ENCODE measurements around the gene NUSAP1.
"Not testable (repeated sequence)": the region's sequence is repeated elsewhere in the genome, so short reads cannot be mapped to it uniquely, and the experiment has no call there.

The NUSAP1 gene, protein sequence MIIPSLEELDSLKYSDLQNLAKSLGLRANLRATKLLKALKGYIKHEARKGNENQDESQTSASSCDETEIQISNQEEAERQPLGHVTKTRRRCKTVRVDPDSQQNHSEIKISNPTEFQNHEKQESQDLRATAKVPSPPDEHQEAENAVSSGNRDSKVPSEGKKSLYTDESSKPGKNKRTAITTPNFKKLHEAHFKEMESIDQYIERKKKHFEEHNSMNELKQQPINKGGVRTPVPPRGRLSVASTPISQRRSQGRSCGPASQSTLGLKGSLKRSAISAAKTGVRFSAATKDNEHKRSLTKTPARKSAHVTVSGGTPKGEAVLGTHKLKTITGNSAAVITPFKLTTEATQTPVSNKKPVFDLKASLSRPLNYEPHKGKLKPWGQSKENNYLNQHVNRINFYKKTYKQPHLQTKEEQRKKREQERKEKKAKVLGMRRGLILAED

DNA sequence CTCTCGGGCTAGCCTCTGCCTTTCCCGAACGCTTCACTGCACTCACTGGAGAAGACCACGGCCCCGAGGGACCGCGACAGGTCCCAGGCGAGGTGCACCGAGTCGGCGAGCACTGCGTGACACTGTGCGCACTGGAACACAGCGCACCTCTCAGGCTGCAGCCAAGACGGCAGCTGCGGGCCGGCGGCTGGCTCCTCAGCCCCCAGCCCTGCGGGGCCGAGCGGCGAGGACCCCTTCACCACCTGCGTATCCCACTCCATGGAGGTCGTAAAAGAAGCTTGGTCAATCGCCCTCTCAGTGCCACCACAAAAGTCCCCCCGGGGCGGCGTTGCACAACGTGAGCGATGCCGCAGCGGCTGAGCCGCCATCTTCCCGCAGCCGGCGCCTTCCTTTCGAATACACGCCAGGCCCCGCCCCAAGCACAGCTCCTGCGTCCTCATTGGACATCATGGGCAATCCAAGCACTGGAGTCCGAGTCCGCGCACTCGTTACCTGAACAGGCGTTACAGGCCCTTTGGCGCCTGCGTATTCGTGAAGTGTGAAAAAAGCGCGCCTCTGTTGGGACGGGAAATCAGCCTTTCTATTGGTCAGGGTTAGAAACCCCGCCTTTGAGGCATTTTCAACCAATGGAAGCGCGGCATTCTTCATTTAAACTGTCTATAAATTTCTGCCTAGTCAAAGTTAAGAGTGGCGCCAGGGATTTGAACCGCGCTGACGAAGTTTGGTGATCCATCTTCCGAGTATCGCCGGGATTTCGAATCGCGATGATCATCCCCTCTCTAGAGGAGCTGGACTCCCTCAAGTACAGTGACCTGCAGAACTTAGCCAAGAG lies at the start of gene NUSAP1, which contains the start of gene OIP5:
TSS of gene NUSAP1 (plus strand) at position 688 of the 832 bp plus-strand sequence. CDS start at position 765, 77 bp downstream.
TSS of gene OIP5 (minus strand) at position 398 of the 832 bp plus-strand sequence. CDS start at position 368, 30 bp downstream.
- peak; percentile 87 to 96 (median 92) for DNase-seq

DNA sequence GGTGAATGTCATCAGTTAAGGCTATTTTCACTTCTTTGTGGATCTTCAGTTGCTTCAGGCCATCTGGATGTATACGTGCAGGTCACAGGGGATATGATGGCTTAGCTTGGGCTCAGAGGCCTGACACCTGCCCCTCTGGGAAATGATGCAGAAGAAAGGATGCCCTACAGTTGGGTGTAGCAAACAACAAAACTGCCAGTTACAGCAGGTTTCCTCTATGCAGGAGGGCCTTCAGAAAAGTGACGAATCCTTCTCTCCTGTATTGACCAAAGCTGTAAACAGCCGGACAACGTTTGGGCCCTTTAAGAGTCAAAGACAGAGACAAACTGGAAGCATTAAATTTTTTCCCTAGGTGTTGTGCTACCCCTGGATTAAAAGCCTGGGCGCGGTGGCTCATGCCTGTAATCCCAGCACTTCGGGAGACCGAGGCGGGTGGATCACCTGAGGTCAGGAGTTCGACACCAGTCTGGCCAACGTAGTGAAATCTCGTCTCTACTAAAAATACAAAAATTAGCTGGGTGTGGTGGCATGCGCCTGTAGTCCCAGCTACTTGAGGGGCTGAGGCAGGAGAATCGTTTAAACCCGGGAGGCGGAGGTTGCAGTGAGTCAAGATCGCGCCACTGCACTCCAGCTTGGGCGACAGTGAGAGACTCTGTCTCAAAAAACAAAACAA lies 49.6 kb upstream of the NUSAP1 start:
- DNase-seq, result not testable (repeated sequence)

DNA sequence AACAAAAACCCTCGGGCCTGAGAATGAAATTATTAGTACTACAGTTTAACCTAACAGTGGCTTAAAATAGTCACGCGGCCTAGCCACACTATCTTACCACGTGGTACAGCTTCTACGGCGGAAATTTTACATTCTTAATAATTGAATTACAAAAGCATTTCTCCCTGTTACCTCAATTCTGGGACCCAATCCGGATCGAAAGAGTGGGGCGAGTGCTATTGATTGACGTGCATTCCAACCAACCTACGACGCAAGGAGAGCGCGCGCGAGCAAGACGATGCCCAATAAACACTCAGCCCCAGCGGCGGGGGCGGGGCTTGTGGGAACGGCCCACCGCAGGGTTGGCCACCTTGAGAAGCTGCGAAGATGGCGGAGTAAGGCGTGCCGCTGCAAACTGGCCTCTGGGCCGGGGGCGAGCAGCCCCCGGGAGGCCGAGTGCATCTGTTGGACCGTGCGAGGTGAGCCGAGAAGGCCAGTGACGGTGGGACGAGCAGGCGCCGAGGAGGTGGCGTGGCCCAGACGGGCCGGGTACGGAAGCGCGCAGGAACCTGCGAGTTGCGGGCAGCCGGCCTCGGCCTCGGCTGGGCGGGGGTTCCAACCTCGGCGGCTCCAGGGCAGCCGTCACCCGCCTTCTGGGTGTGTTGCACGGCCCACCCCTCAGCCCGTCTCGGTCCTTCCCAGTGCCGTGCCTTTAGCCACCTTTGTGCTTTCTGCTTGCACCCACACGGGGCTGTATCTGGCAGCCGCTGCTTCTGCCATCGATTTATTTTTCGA lies 48.8 kb upstream of the NUSAP1 start:
- DNase-seq, result peak; percentile 86 to 96 (median 92)

DNA sequence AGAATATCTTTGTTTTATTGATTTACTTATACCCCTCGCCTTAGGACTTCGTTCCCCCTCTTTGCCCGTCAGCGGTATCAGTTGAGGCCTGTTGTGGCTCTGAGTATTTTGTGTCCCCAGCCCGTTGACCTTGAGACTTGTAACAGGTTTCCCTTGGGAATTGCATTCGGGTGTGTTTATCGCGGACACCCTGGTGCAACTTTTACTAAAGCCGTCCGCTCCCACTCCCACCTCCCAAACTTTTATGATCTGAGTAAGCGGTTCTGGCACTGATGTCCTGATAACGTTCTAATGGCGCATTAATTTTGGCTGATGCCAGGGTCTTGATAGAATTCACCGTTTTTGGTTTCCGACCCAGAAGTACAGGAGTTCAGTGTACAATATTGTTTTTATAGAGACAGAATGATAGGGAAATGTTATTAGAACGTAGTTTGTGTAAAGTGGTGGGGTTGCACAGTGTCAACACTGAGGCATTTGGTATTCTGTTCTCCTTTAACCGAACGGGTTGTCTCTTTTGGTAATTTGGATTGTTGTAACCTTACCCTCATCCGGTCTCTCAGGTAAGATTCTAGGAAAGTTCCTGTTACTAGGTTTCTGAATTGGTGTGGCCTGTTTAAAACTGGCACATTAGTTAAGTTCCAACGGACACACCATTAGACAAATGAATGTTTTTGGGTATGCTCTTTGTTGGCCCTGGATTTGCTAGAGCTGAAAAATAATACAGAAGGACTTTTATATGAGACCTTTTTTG lies 48.1 kb upstream of the NUSAP1 start:
- no peak for DNase-seq

DNA sequence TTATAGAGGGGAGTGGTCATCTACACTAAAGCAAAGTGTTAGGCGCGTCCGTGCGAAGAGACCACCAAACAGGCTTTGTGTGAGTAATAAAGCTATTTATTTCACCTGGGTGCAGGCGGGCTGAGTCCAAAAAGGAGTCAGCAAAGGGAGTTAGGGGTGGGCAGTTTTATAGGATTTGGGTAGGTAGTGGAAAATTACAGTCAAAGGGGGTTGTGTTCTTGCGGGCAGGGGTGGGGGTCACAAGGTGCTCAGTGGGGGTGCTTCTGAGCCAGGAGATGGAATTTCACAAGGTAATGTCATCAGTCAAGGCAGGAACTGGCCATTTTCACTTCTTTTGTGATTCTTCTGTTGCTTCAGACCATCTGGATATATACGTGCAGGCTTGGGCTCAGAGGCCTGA lies 47.4 kb upstream of the NUSAP1 start:
- no peak for DNase-seq

DNA sequence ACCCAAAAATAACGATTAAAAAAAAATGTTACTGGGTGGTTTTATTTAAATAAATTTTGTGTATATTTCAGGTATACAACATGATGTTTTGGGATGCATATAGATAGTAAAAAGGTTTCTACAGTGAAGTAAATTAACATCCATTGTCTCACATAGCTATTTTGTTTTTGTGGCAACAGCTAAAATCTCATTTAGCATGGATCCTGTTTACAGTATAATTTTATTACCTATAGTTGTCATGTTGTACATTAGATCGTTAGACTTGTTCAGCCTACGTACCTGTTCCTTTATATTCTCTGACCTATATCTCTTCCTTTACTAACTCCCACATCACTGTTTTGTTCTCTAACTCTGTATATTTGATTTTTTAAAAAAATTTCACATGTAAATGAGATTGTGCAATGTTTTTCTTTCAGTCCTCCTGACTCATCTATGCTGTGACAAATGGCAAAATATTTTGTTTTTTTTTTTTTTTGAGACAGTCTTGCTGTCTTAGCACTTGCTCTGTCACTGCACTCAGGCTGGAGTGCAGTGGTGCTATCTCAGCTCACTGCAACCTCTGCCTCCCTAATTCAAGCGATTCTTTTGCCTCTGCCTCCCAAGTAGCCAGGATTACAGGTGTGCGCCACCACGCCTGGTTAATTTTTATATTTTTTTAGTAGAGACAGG lies 45.9 kb upstream of the NUSAP1 start:
- DNase-seq, result no peak

DNA sequence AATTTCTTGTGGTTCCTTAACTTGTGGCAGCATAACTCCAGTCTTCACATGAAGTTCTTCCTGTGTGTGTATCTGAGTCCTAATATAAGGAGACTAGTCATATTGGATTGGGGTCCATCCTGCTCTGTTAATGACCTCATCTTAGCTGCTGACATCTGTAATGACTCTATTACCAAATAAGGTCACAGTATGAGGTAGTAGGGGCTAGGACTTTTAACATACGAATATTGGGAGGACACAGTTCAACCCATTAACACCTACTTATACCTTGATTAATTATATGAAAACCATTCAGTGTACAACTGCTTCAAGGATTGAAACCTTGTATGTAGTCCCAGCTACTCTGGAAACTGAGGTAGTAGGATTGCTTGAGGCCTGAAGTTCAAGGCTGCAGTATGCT lies 44.2 kb upstream of the NUSAP1 start:
- DNase-seq, result no peak

DNA sequence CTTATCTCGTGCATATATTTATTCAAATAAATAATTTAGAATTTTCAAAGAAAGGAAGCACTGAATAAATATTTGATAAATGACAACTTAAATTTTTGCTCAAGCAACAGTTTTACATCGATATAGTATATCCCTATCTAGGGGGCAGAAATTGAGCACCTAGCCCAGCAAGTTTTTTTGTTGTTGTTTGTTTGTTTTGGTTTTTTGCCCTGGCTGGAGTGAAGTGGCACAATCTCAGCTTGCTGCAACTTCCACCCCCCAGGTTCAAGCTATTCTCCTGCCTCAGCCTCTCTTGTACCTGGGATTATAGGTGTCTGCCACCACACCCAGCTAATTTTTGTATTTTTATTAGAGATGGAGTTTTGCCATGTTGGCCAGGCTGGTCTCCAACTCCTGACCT lies 42.7 kb upstream of the NUSAP1 start:
- no peak for DNase-seq

DNA sequence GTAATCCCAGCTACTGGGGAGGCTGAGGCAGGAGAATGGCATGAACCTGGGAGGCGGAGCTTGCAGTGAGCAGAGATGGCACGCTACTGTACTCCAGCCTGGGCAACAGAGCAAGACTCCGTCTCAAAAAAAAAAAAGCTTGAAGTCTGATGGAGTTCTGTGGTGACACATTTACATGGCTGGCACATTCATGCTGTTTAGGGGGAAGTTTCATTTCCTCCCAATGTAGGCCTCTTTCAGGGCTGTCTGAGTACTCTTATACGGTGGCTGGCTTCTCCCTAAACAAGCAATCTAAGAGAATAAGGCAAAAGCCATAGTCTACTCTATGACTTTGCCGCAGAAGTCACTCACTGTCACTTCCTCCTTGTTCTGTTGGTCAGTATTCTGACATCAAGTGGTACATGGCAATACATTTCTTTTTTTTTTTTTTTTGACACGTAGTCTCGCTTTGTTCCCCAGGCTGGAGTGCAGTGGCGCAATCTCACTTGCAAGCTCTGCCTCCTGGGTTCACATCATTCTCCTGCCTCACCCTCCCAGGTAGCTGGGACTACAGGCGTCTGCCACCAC lies 41.5 kb upstream of the NUSAP1 start:
- DNase-seq, result no peak

DNA sequence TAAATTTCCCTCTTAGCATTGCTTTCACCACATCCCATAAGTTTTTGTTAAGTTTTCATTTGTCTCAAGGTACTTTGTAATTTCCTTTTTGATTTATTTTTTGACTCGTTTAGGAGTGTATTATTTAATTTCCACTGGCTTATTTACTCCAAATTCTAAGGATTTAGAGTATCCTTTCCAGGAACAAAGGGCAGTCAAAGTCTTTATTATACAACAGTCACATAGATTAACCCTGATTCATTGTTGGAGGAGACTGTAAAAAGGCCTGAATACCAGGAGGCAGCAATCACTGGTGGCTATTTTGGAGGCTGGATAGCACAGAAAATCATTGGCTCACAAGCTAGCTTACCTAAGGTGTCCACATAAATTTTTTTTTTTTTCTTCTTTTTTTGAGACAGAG lies 40.2 kb upstream of the NUSAP1 start:
- DNase-seq, result no peak

DNA sequence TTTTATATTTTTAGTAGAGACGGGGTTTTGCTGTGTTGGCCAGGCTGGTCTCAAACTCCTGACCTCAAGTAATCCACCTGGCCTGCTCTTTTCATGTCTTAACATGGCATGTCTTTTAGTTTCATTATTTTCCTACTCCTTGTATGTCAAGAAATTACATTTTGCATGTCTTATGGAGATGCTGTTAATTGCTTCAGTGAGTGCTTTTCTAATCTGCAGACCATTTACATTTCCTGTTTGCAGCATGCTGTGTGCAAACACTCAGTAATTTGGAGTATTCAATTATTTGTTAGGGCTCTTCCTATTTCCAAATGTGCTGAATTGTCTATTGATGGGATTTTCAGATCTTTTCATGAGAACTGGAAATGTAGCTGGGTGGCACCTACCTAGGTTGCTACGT lies 31.5 kb upstream of the NUSAP1 start:
- DNase-seq, result not testable (repeated sequence)

DNA sequence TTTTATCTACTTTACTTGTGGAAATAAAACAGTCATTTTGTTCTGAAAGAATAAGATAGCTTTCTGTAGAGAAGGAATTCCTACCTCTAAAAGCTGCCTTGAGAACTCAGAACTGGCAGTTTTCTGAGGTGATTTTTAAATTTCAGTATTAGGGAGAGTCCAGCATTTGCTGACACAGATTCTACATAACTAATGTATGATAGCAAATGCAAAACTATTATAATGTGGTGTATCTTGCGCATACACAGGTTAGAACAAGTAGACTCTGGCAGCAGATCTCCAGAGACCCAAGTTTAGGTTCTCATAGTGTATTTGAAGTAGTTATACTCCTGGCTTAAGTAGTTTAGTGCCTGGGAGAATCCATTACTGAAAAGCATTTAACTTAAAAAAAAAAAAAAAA lies 31.1 kb upstream of the NUSAP1 start:
- DNase-seq, result no peak

DNA sequence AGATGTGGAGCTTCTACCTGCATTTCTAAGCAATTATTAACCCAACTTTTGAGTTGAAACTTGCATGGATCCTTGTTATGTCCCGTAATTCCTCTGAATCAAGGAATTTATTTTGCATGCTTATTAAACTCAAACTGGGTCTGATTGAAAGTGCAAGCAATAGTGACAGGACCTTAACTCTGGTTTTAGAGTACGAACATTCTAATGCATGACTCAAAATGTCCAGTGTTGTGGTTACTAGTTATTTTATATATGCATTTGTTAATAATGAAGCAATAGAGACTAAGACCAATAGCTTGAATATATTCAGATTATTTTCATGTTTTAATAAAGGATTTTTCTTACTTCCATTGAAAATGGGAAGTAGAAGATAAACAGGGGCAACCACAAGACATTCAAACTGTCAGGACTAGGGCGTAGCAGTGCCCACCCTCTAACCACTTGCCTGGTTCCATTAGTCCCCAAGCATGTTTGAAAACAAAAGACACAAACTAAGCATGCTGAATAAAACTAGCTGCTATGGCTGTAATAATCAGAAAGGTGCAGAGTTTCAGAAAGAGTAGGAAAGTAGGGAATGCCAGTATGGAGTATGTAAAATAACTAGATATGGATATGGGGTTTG lies 28.4 kb upstream of the NUSAP1 start:
- no peak for DNase-seq

DNA sequence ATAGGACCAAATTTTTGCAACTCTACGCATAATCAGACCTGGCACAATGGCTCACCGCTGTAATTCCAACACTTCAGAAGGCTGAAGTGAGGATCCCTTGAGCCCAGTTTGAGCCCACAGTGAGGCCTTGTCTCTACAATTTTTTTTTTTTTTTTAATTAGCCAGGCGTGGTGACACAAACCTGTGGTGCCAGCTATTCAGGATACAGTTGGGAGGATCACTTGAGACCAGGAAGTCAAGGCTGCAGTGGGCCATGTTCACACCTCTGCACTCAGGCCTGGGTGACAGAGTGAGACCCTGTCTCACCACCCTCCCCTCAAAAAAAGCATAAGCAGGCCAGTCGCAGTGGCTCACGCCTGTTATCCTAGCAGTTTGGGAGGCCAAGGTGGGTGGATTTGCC lies 25.0 kb upstream of the NUSAP1 start:
- DNase-seq, result no peak

DNA sequence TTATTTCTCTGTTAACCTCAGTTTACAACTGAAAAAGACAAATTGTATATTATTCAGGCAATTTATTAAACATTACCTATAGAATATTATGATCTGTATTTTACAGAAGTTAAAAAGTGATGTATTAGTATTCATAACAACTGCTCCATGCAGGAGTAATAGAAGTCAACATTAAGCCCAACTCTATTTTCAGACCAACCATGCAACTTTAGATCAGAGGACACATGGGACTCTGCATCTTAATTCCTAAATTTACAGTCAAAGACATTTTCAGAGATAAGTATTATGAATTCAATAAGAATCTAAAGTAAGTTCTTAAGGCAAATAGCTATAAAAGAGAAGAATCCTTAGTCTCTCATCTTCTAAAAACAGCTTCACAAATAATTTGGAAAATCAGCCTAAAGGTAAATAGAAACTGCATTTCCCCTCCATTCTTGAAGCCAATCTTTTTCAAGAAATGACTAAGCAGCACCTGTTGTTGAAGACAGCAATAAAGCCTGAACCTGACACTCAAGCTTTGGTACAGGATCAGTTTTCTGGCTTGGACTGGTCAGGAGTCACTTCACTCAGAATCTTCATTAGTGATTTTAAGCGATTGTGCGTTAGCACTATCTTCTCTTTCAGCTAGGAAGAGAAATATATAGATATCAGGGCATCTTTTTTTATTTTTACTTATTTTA lies 23.3 kb upstream of the NUSAP1 start:
- DNase-seq, result no peak

DNA sequence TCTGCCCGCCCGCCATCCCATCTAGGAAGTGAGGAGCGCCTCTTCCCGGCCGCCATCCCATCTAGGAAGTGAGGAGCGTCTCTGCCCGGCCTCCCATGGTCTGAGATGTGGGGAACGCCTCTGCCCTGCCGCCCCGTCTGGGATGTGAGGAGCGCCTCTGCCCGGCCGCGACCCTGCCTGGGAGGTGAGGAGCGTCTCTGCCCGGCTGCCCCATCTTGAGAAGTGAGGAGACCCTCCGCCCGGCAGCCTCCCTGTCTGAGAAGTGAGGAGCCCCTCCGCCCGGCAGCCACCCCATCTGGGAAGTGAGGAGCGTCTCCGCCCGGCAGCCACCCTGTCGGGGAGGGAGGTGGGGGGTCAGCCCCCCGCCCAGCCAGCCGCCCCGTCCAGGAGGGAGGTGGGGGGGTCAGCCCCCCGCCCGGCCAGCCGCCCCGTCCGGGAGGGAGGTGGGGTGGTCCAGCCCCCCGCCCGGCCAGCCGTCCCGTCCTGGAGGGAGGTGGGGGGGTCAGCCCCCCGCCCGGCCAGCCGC lies 11.8 kb upstream of the NUSAP1 start:
- not testable (repeated sequence) for DNase-seq

DNA sequence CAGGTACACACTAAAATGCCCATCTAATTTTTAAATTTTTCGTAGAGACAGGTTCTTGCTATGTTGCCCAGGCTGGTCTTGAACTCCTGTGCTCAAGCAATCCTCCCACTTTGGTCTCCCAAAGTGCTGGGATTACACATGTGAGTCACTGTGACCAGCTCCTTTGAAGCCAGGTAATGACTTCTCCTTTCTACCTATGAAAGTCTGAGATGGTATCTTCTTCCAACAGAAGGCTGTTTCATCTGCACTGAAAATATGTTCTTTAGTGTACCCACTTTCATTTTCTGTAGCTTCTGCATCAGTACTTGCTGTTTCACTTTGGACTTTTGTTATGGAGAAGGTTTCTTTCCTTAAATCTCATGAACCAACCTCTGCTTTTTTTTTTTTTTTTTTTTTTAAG lies 9.1 kb upstream of the NUSAP1 start:
- no peak for DNase-seq

DNA sequence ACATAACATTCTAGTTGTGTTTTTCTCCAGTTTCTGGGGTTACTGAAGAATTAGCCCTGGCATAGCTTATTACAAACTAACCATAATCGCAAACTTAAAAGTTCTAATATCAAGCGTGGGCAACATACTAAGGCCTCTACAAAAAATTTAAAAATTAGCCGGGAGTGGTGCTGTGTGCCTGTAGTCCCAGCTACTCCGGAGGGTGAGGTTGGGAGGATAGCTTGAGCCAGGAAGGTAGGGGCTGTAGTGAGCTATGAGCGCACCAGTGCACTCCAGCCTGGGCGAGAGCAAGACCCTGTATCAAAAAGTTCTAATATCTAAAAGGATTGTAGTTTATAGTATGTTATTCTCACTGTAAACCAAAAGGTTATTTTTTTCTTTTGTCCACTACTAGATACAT lies 1.4 kb upstream of the NUSAP1 start:
- DNase-seq, result no peak

DNA sequence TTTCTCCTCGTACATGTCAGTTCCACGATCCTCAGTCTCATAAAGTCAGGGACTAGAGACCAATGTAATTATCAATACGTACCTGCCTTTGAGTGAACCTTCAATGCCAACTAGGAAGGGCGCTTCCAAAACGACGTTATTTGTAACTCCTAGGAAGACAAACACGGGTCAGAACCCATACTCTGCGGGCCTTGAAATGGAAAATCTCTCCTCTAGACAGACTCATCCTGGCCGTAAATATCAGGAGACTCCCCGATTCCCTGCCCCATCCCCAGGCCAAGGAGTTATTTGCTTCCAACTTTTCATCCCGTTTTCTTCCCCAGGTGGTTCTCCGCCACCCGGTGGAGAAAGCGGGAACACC lies 868 bp upstream of the NUSAP1 start:
- DNase-seq, result no peak

Data from activated naive CD4-positive, alpha-beta T cell (primary cell).